Head of caudate nucleus (tissue), 42 donors: ENCODE measurements around the gene OPRD1.
"Not testable (repeated sequence)": the region's sequence is repeated elsewhere in the genome, so short reads cannot be mapped to it uniquely, and the experiment has no call there.

Experiments used
- DNase-seq, 42 donors: peaks; one replicate each; pipeline versions ENCODE4 v3.0.0 to v3.0.0-alpha.2; 2020 to 2021; ENCODE audit warnings: mixed read lengths in 7 of 42
- intact Hi-C: fragments of 100-400 bp; cut with DNase I; formaldehyde crosslinking; loops from one replicate; pipeline ENCODE4 v1.15.0; 2022

Gene OPRD1

GRCh38 chr1:28871631-28872401 is 59.8 kb downstream of the OPRD1 start:
- intact Hi-C loops: no loop called here
- DNase-seq: no peak

- DNase-seq, intact Hi-C loops: not testable (repeated sequence)
These were observed 63.2 kb downstream of the OPRD1 start for GRCh38 chr1:28875134-28875533.

GRCh38 chr1:28877132-28877781 is 65.3 kb downstream of the OPRD1 start:
- intact Hi-C loops: loop anchor here (1.0 kb wide), 1 partner anchor 92 kb away; no protein-coding TSS in a partner anchor
- peak; percentile 48 to 93 (median 81) for DNase-seq

- intact Hi-C loops: no loop called here
These were observed 66.8 kb downstream of the OPRD1 start for GRCh38 chr1:28878796-28879195.

GRCh38 chr1:28882009-28882628 is 70.1 kb downstream of the OPRD1 start:
- DNase-seq: peak; percentile 79 to 95 (median 89)
- intact Hi-C loops: loop anchor here (2.0 to 5.0 kb wide), 2 partner anchors 155 to 321 kb away; no protein-coding TSS in a partner anchor

More at GRCh38 chr1:28878796-28879195, 66.8 kb downstream of the OPRD1 start:
- DNase-seq: no peak

- intact Hi-C loops: loop anchor here (2.0 to 5.0 kb wide), 2 partner anchors 154 to 320 kb away; no protein-coding TSS in a partner anchor
- no peak for DNase-seq
These were observed 71.3 kb downstream of the OPRD1 start for GRCh38 chr1:28883242-28883616.

GRCh38 chr1:28885472-28885877 is 73.5 kb downstream of the OPRD1 start:
- intact Hi-C loops: loop anchor here (5.0 kb wide), 1 partner anchor 237 kb away; the partner anchor contains the start of gene TMEM200B
- DNase-seq: no peak

- intact Hi-C loops: loop anchor here (5.0 kb wide), 1 partner anchor 236 kb away; the partner anchor contains the start of gene TMEM200B
- DNase-seq: no peak
These were observed 74.2 kb downstream of the OPRD1 start for GRCh38 chr1:28885977-28886730.

GRCh38 chr1:28886731-28887418 is 74.9 kb downstream of the OPRD1 start:
- DNase-seq: peak; percentile 62 to 94 (median 85)

GRCh38 chr1:28887419-28887834 is 75.5 kb downstream of the OPRD1 start:
- intact Hi-C loops: loop anchor here (5.0 kb wide), 1 partner anchor 235 kb away; the partner anchor contains the start of gene TMEM200B
- peak in 22 of 42 donors; percentile 12 to 67 (median 44) for DNase-seq

More at GRCh38 chr1:28886731-28887418, 74.9 kb downstream of the OPRD1 start:
- intact Hi-C loops: loop anchor here (5.0 kb wide), 1 partner anchor 235 kb away; the partner anchor contains the start of gene TMEM200B

- intact Hi-C loops: loop anchor here (5.0 kb wide), 1 partner anchor 234 kb away; the partner anchor contains the start of gene TMEM200B
- DNase-seq: peak in 19 of 42 donors; percentile 25 to 60 (median 41)
These were observed 76.1 kb downstream of the OPRD1 start for GRCh38 chr1:28887835-28888682.

- DNase-seq: no peak
- intact Hi-C loops: loop anchor here (5.0 kb wide), 1 partner anchor 233 kb away; the partner anchor contains the start of gene TMEM200B
These were observed 76.9 kb downstream of the OPRD1 start for GRCh38 chr1:28888915-28889314.

- intact Hi-C loops: loop anchor here (5.0 kb wide), 1 partner anchor 233 kb away; the partner anchor contains the start of gene TMEM200B
- DNase-seq: no peak
These were observed 77.4 kb downstream of the OPRD1 start for GRCh38 chr1:28889357-28889756.

- intact Hi-C loops: no loop called here
- no peak for DNase-seq
These were observed 78.5 kb downstream of the OPRD1 start for GRCh38 chr1:28890435-28890834.

- DNase-seq: no peak
- intact Hi-C loops: no loop called here
These were observed 78.9 kb downstream of the OPRD1 start for GRCh38 chr1:28890836-28891235.

- DNase-seq: no peak
These were observed 79.3 kb downstream of the OPRD1 start for GRCh38 chr1:28891256-28891655.

More at GRCh38 chr1:28891256-28891655, 79.3 kb downstream of the OPRD1 start:
- intact Hi-C loops: no loop called here
